Hepatocyte (in vitro differentiated cells): Measurements from ENCODE around the gene MARCO.

ENCODE experiments used
- CTCF ChIP-seq: fragments of 200-600 bp; sonication (generic); IDR thresholded peaks from 2 replicates; pipeline ENCODE4 v1.5.1; 2016; ENCODE audit warnings: antibody characterized with exemption, mild to moderate bottlenecking; ENCODE audit not compliant: poor library complexity
- EZH2 ChIP-seq: fragments of 200-600 bp; sonication (generic); IDR thresholded peaks from 2 replicates; pipeline ENCODE4 v1.6.1; 2016; ENCODE audit warnings: antibody characterized with exemption, mild to moderate bottlenecking, borderline replicate concordance
- EZH2phosphoT487 ChIP-seq: fragments of 200-600 bp; sonication (generic); IDR thresholded peaks from one replicate; pipeline ENCODE4 v1.6.1; 2018; ENCODE audit warnings: antibody characterized with exemption, mild to moderate bottlenecking, low read depth, moderate library complexity; ENCODE audit not compliant: unreplicated experiment, severe bottlenecking

- TF ChIP-seq CTCF, result no peak
- no peak for TF ChIP-seq EZH2
- TF ChIP-seq EZH2phosphoT487, result no peak
Observed at GRCh38 chr2:118929059-118929458, 12.9 kb upstream of the MARCO start.
